B cell (primary cell): ENCODE results near the gene CKAP5.

Source experiments
- CTCF ChIP-seq: fragments of 200-600 bp; IDR thresholded peaks from one replicate; pipeline ENCODE4 v1.8.0; 2022; ENCODE audit warnings: antibody characterized with exemption, mild to moderate bottlenecking
- EZH2 ChIP-seq: IDR thresholded peaks from 2 replicates; pipeline ENCODE4 v1.6.1; 2012; ENCODE audit warnings: borderline replicate concordance, low read depth, mild to moderate bottlenecking, moderate library complexity, low read length; ENCODE audit not compliant: insufficient read depth, poor library complexity, severe bottlenecking

GRCh38 chr11:46718155-46719019, 127.7 kb downstream of the CKAP5 start:
- no peak for TF ChIP-seq EZH2
- TF ChIP-seq CTCF: no peak
